SK-N-MC (cell line): Measurements from ENCODE around the gene F12.

Source experiments
- EZH2 ChIP-seq: fragments of 200-600 bp; sonication (generic); IDR thresholded peaks from one replicate; pipeline ENCODE4 v1.6.1; 2017; ENCODE audit warnings: antibody characterized with exemption
- POLR2AphosphoS5 ChIP-seq: IDR thresholded peaks from 2 replicates; pipeline ENCODE4 v1.6.1; 2012; ENCODE audit warnings: mild to moderate bottlenecking, low read depth, low read length, borderline replicate concordance

- TF ChIP-seq POLR2AphosphoS5 (no peak), EZH2 (no peak)
Measured at GRCh38 chr5:177414481-177414880, 5.1 kb upstream of the F12 start.
